ENCODE data around the gene SLIT3.

The SLIT3 gene

DNA sequence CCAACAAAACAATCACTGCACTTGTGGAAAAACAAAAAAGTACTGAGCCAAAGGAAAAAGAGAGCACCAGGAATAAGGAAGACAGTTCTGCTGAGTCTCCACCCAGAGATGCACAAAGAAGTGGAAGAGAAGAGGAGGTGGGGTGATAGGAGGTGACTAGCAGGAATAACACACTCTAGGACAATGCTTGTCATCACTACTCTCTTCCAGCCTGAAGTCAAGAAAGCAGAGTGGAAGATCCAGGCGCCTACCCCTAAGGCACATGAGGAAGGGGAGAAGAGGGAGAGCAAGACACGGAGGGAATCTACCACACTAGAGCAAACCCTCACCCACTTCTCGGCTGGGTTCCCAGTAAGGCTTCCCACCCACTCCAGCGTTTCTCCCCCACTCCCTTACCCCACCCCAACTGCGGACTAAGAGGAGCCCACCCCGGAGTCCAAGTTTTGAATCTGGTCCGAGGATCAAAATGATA, 1.7 kb downstream of the SLIT3 start:
- H3K4me1 ChIP-seq (ENCODE audit: control insufficient read depth, insufficient read depth, low read length), result peaks cover 61% of the 10 kb centered on the region
- H3K27me3 ChIP-seq (ENCODE audit: control insufficient read depth in 1 of 2, insufficient read depth in 2 of 2, low read length in 2 of 2), result no peaks in the 10 kb centered on the region
- H3K36me3 ChIP-seq (ENCODE audit: control insufficient read depth in 2 of 2, insufficient read depth in 2 of 2, low read length in 2 of 2), result no peaks in the 10 kb centered on the region
- no peaks in the 10 kb centered on the region for H3K9me3 ChIP-seq (ENCODE audit: control insufficient read depth in 2 of 2, low read length in 2 of 2)
- H3K9ac ChIP-seq (ENCODE audit: low read length in 2 of 2), result peak overlapping the region; percentile 64 to 76
- H3K4me3 ChIP-seq (ENCODE audit: low read length in 2 of 2), result peak overlapping the region; percentile 67 to 87
- H3K27ac ChIP-seq (ENCODE audit: low read length), result peak overlapping the region; percentile 31

DNA sequence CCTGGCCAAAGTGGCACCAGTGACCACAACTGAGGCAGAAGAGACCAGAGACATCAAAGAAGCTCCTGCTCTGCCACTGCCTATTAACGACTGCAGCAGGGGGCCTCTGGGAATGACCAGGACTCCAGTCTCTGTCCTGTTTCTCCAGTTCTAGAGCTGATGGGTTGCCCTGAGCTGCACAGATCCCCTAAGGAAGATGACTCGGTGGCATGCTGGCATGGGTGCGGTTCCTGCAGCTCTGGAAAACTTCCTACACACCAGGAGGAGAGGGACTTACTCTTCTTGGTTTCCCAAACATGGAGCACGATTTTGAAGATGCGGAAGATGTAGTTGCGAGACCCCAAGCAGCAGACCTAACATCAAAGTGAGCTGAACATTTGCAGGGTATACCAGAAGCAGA, 2.7 kb downstream of the SLIT3 start:
- no peaks in the 10 kb centered on the region for H3K36me3 ChIP-seq (ENCODE audit: control insufficient read depth in 2 of 2, insufficient read depth in 2 of 2, low read length in 2 of 2)
- H3K4me3 ChIP-seq (ENCODE audit: low read length in 2 of 2), result peak overlapping the region in 1 of 2 donors; percentile 87
- no peak overlapping the region for H3K9ac ChIP-seq (ENCODE audit: low read length in 2 of 2)
- H3K27me3 ChIP-seq (ENCODE audit: control insufficient read depth in 1 of 2, insufficient read depth in 2 of 2, low read length in 2 of 2), result no peaks in the 10 kb centered on the region
- H3K4me1 ChIP-seq (ENCODE audit: control insufficient read depth, insufficient read depth, low read length), result peaks cover 61% of the 10 kb centered on the region
- peak overlapping the region; percentile 71 for H3K27ac ChIP-seq (ENCODE audit: low read length)
- no peaks in the 10 kb centered on the region for H3K9me3 ChIP-seq (ENCODE audit: control insufficient read depth in 2 of 2, low read length in 2 of 2)

DNA sequence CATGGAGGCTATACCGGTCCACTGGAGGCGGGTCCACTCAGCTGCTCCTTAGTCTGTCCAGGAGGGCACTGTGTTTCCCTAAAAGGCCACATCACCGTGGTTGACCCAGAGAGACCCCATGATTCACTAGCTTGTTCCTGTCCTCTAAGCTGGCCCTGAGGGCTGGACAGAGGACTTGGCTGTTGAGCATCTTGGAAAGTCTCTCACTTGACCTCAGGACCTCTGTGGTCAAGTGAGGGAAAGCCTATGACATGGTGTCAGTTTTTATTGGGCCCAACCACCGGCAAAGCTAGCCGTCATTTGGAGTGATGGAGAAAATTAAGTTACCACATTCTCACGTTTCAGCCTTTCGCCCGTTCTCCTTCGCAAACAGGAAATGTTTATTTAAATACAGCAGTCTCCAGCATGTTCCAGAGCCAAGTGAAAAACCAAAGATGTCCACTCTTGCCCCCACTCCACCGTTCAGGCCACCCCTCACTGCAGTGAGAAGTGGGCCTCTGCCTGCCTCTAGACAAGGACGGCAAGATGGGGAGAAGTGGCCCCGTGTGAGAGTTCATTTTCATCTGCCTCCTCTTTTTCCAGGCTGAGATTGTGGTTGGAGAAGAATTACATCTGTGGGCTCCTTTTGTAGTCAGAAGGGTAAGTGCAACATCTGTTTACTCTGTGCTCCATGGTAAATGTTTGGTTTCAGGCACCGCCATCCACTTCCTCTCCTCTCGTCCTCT, 4.4 kb downstream of the SLIT3 start:
- H3K27ac ChIP-seq (ENCODE audit: low read length), result peak overlapping the region; percentile 71
- H3K4me3 ChIP-seq (ENCODE audit: low read length in 2 of 2), result peak overlapping the region in 1 of 2 donors; percentile 47
- H3K36me3 ChIP-seq (ENCODE audit: control insufficient read depth in 2 of 2, insufficient read depth in 2 of 2, low read length in 2 of 2), result no peaks in the 10 kb centered on the region
- H3K9me3 ChIP-seq (ENCODE audit: control insufficient read depth in 2 of 2, low read length in 2 of 2), result no peaks in the 10 kb centered on the region
- H3K9ac ChIP-seq (ENCODE audit: low read length in 2 of 2), result peak overlapping the region in 1 of 2 donors; percentile 28
- H3K27me3 ChIP-seq (ENCODE audit: control insufficient read depth in 1 of 2, insufficient read depth in 2 of 2, low read length in 2 of 2), result no peaks in the 10 kb centered on the region
- H3K4me1 ChIP-seq (ENCODE audit: control insufficient read depth, insufficient read depth, low read length), result peaks cover 48% of the 10 kb centered on the region

DNA sequence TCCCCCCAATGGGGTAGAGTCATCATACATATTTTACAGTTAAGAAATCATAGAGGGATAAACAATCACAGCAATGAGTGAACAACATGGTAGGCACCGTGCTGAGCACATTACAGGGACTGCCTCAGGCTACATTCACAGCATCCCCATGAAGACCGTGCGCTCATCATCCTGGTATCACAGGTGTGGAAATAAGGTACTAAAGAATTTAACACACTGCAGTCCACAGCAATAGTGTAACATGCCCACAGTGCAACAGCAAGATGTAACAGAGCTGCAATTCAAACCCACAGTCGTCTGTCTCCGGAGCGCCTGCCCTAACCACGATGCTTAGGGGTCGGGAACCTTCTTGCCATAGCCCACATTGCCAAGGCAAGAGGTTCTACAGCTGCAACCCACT, 5.6 kb downstream of the SLIT3 start:
- Histone ChIP-seq H3K27ac (ENCODE audit: low read length) (no peak overlapping the region), H3K4me3 (ENCODE audit: low read length in 2 of 2) (no peak overlapping the region), H3K36me3 (ENCODE audit: control insufficient read depth in 2 of 2, insufficient read depth in 2 of 2, low read length in 2 of 2) (no peaks in the 10 kb centered on the region), H3K9me3 (ENCODE audit: control insufficient read depth in 2 of 2, low read length in 2 of 2) (no peaks in the 10 kb centered on the region), H3K4me1 (ENCODE audit: control insufficient read depth, insufficient read depth, low read length) (peaks cover 48% of the 10 kb centered on the region), H3K27me3 (ENCODE audit: control insufficient read depth in 1 of 2, insufficient read depth in 2 of 2, low read length in 2 of 2) (no peaks in the 10 kb centered on the region), H3K9ac (ENCODE audit: low read length in 2 of 2) (no peak overlapping the region)

DNA sequence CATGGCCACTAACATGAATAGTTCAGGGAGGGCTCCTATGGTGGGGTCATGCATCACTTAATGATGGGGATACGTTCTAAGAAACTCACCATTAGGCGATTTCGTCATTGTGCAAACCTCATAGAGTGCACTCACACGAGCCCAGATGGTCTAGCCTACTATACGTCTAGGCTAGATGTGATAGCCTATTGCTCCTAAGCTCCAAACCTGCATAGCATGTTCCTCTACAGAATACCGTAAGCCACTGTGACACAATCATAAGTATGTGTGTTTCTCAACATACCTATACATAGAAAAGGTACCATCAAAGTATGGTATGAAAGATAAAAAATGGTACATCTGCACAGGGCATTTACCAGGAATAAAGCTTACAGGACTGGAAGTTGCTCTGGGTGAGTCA, 6.3 kb downstream of the SLIT3 start:
- no peaks in the 10 kb centered on the region for H3K9me3 ChIP-seq (ENCODE audit: control insufficient read depth in 2 of 2, low read length in 2 of 2)

DNA sequence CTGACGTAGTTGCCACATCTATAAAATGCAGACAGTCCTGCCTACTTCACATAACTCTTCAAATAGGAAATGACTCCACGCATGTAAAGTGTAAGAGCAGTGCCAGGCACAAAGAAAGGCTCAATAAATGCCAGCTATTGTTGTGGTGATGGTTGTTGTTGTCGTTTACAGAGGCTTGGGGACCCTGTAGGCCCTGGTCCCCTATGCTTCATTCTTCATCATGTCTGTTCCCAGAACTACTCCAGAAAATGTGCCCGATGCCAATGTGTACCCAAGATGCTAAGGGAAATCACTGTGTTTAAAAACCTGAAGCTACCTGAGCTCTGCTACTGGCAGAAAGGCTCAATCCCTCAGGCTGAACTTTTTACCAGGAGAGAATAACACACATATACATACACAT, 9.1 kb downstream of the SLIT3 start:
- Histone ChIP-seq H3K9ac (ENCODE audit: low read length in 2 of 2) (no peak overlapping the region), H3K9me3 (ENCODE audit: control insufficient read depth in 2 of 2, low read length in 2 of 2) (no peaks in the 10 kb centered on the region), H3K36me3 (ENCODE audit: control insufficient read depth in 2 of 2, insufficient read depth in 2 of 2, low read length in 2 of 2) (no peaks in the 10 kb centered on the region), H3K27me3 (ENCODE audit: control insufficient read depth in 1 of 2, insufficient read depth in 2 of 2, low read length in 2 of 2) (no peaks in the 10 kb centered on the region), H3K4me3 (ENCODE audit: low read length in 2 of 2) (no peak overlapping the region), H3K27ac (ENCODE audit: low read length) (no peak overlapping the region), H3K4me1 (ENCODE audit: control insufficient read depth, insufficient read depth, low read length) (peaks cover 53% of the 10 kb centered on the region)

More for the DNA sequence above, 6.3 kb downstream of the SLIT3 start:
- Histone ChIP-seq H3K9ac (ENCODE audit: low read length in 2 of 2) (no peak overlapping the region), H3K27me3 (ENCODE audit: control insufficient read depth in 1 of 2, insufficient read depth in 2 of 2, low read length in 2 of 2) (no peaks in the 10 kb centered on the region), H3K4me1 (ENCODE audit: control insufficient read depth, insufficient read depth, low read length) (peaks cover 48% of the 10 kb centered on the region), H3K27ac (ENCODE audit: low read length) (no peak overlapping the region), H3K4me3 (ENCODE audit: low read length in 2 of 2) (no peak overlapping the region), H3K36me3 (ENCODE audit: control insufficient read depth in 2 of 2, insufficient read depth in 2 of 2, low read length in 2 of 2) (no peaks in the 10 kb centered on the region)

DNA sequence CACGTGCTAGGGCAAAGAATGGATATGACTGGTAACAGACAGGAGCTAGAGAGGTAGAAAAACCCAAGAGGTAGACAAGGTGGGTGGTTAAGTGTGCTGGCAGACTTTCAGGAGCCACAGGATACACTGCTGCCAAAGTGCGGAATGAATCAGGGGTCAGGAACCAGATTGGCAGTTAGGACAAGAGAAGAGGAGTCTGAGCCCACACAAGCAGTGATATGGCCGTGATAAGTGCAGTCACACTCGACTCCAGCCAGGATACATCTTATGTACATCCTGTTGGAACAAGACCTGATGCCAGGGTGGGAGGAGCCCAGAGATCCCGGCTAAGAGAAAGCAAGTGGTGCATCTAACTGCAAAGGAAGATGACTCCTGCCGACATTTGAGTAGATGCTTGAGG, 10.0 kb downstream of the SLIT3 start:
- Histone ChIP-seq H3K9ac (ENCODE audit: low read length in 2 of 2) (no peak overlapping the region), H3K4me3 (ENCODE audit: low read length in 2 of 2) (no peak overlapping the region), H3K4me1 (ENCODE audit: control insufficient read depth, insufficient read depth, low read length) (peaks cover 53% of the 10 kb centered on the region), H3K27me3 (ENCODE audit: control insufficient read depth in 1 of 2, insufficient read depth in 2 of 2, low read length in 2 of 2) (no peaks in the 10 kb centered on the region), H3K27ac (ENCODE audit: low read length) (no peak overlapping the region), H3K36me3 (ENCODE audit: control insufficient read depth in 2 of 2, insufficient read depth in 2 of 2, low read length in 2 of 2) (no peaks in the 10 kb centered on the region), H3K9me3 (ENCODE audit: control insufficient read depth in 2 of 2, low read length in 2 of 2) (no peaks in the 10 kb centered on the region)

DNA sequence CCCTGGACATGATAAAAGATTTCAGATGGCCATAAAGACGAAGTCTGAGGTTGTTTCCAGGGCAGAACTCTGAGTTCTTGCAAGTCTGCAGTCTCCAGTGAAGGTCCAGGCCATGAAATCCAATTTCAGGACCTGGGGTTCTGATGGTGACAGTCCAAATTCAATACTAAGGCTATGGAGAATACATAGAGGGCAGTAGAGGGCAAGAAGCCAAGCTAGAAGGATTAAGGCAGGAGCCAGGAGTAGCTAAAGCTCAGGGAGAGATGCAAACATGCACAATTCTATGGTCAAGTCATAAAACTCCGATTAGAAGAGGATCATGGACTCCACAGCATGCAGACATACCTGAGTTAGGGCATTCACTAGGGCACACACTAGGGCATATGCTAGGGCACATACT, 11.4 kb downstream of the SLIT3 start:
- peaks cover 50% of the 10 kb centered on the region for H3K4me1 ChIP-seq (ENCODE audit: control insufficient read depth, insufficient read depth, low read length)

DNA sequence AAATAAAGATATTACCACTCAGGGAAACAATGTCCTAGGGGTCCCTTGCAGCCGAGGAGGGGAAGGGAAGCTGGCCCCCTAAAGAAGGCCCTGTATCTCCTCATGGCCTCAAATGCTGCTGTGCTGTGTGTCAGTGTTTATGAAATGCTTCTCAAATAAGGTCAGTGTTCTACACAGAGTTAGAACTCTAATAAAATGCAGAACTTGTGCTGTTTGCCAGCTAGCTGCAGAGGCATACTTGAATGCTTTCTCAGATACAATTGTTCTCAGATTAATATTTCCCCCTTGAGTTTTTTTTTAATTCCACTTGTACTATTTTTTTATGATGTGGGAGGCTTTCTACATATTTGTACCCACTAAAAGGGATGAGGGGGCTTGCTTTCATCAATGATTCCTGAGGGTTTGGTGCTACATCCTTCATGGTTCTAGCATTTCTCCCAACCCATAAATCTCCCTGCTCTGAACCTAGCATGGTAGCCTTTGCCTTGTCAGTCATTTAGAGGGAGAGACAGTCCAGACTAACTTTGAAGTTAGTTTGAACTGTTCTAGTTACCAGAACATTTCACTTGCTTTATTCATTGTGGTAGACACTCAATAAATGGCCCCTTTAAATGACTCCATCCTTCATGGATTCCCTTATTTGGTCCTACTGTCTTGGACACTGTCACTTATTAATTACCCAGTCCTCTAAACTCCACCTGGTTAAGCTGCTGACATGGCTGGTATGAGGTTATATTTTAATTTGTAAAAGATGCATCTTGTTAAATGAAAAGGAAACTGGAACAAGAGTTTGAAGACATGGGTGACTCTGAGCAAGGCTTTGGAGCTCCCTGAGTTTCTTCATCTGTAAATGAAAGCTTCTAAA, 12.6 kb downstream of the SLIT3 start:
- H3K9me3 ChIP-seq (ENCODE audit: control insufficient read depth in 2 of 2, low read length in 2 of 2), result no peaks in the 10 kb centered on the region
- H3K27ac ChIP-seq (ENCODE audit: low read length), result peak overlapping the region; percentile 75
- peaks cover 58% of the 10 kb centered on the region for H3K4me1 ChIP-seq (ENCODE audit: control insufficient read depth, insufficient read depth, low read length)
- no peaks in the 10 kb centered on the region for H3K27me3 ChIP-seq (ENCODE audit: control insufficient read depth in 1 of 2, insufficient read depth in 2 of 2, low read length in 2 of 2)
- H3K36me3 ChIP-seq (ENCODE audit: control insufficient read depth in 2 of 2, insufficient read depth in 2 of 2, low read length in 2 of 2), result no peaks in the 10 kb centered on the region
- H3K9ac ChIP-seq (ENCODE audit: low read length in 2 of 2), result peak overlapping the region; percentile 3 to 47
- H3K4me3 ChIP-seq (ENCODE audit: low read length in 2 of 2), result peak overlapping the region; percentile 15 to 29

More for the DNA sequence above, 11.4 kb downstream of the SLIT3 start:
- Histone ChIP-seq H3K27ac (ENCODE audit: low read length) (peak overlapping the region; percentile 75), H3K36me3 (ENCODE audit: control insufficient read depth in 2 of 2, insufficient read depth in 2 of 2, low read length in 2 of 2) (no peaks in the 10 kb centered on the region), H3K9ac (ENCODE audit: low read length in 2 of 2) (no peak overlapping the region), H3K9me3 (ENCODE audit: control insufficient read depth in 2 of 2, low read length in 2 of 2) (no peaks in the 10 kb centered on the region), H3K4me3 (ENCODE audit: low read length in 2 of 2) (peak overlapping the region in 1 of 2 donors; percentile 40), H3K27me3 (ENCODE audit: control insufficient read depth in 1 of 2, insufficient read depth in 2 of 2, low read length in 2 of 2) (no peaks in the 10 kb centered on the region)

DNA sequence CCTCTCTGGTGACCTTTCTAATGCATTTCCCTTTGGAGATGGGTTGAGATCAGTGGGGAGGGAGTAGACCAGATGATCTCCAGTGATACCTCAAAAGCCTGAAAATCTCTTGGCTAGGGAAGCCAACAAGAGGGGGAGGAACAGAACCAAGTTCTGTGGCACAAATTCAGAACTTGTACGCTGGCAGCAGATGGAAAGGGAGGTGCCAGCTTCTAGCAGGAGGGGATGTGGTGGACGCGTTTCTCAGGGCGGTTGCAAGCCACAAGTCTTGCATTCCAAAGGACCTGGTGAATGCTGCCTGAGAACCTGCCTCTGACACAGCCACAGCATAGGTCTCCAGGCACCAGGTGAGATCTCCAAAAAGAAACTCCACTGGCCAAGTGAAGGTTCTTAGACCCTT, 13.4 kb downstream of the SLIT3 start:
- Histone ChIP-seq H3K9me3 (ENCODE audit: control insufficient read depth in 2 of 2, low read length in 2 of 2) (no peaks in the 10 kb centered on the region), H3K27ac (ENCODE audit: low read length) (peak overlapping the region; percentile 75), H3K4me3 (ENCODE audit: low read length in 2 of 2) (peak overlapping the region; percentile 15 to 29), H3K27me3 (ENCODE audit: control insufficient read depth in 1 of 2, insufficient read depth in 2 of 2, low read length in 2 of 2) (no peaks in the 10 kb centered on the region), H3K4me1 (ENCODE audit: control insufficient read depth, insufficient read depth, low read length) (peaks cover 58% of the 10 kb centered on the region), H3K36me3 (ENCODE audit: control insufficient read depth in 2 of 2, insufficient read depth in 2 of 2, low read length in 2 of 2) (no peaks in the 10 kb centered on the region), H3K9ac (ENCODE audit: low read length in 2 of 2) (peak overlapping the region; percentile 31 to 47)

Measured in stomach smooth muscle (tissue), 2 donors.